ENCODE results near the gene POLR3K. TPM values are rescaled to one million over a fixed set of nuclear protein-coding genes. Genes with fewer than 3 reads are reported as not detected.
A peak's percentile ranks its signal among the peaks of the same experiment; 100 is the strongest.

POLR3K gene
- total RNA-seq, 6 donors from 2014 or later: 4.2 to 15.7 (median 6.6) TPM

DNA sequence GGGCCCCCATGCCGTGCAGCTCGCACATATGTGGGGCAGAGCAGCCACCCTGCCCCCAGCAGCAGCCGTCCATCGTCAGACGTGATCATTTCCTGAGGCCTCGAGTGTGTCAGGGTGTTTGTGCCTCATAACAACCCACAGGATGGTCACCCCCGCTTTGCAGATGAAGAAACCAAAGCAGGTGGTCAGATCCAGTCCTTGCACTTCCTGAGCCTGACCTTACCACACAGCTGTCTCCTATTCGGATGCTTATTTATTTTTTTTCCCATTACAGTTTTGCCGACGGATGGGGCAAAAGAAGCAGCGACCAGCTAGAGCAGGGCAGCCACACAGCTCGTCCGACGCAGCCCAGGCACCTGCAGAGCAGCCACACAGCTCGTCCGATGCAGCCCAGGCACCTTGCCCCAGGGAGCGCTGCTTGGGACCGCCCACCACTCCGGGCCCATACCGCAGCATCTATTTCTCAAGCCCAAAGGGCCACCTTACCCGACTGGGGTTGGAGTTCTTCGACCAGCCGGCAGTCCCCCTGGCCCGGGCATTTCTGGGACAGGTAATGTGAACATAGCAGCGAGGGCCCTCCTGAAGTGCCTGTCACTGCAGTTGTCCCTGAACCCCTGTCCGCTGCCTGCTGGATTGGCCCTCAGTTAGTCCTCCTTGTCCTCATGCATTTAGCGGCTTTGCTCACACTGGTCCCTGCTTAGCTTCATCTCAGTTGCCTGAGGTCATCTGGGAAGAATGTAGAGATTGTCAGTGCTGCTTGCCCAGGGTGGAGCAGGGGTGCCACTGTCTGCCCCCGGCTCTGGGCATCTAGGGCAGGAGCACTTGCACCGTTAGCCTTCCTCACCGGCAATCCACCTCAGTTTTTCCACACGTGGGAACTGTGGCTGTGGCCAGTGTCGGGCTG, 26.0 kb upstream of the POLR3K start:
- Histone ChIP-seq H3K27ac (peak overlapping the region; percentile 89 to 98 (median 96)), H3K27me3 (no peaks in the 10 kb centered on the region), H3K4me1 (peaks cover 51 to 70% (median 56%) of the 10 kb centered on the region in 4 donors), H3K4me3 (peak overlapping the region in 3 of 4 donors; percentile 78 to 97 (median 95)), H3K36me3 (peaks cover 0 to 27% (median 13%) of the 10 kb centered on the region in 4 donors), H3K9me3 (no peaks in the 10 kb centered on the region)
- TF ChIP-seq EP300 (IDR thresholded peaks at IDR 0.05): no peak
- TF ChIP-seq CTCF (IDR thresholded peaks at IDR 0.05): no peak
- no peak for TF ChIP-seq POLR2A (IDR thresholded peaks at IDR 0.05)
- no peak for TF ChIP-seq POLR2AphosphoS5 (IDR thresholded peaks at IDR 0.05)
- peak in 1 of 2 donors; percentile 77 for DNase-seq
- ATAC-seq (ENCODE audit: low FRiP score in 2 of 2): no peak
- 72 to 74% methylated on average over 20 to 31 of the region's 32 CpGs for WGBS, 2 donors

DNA sequence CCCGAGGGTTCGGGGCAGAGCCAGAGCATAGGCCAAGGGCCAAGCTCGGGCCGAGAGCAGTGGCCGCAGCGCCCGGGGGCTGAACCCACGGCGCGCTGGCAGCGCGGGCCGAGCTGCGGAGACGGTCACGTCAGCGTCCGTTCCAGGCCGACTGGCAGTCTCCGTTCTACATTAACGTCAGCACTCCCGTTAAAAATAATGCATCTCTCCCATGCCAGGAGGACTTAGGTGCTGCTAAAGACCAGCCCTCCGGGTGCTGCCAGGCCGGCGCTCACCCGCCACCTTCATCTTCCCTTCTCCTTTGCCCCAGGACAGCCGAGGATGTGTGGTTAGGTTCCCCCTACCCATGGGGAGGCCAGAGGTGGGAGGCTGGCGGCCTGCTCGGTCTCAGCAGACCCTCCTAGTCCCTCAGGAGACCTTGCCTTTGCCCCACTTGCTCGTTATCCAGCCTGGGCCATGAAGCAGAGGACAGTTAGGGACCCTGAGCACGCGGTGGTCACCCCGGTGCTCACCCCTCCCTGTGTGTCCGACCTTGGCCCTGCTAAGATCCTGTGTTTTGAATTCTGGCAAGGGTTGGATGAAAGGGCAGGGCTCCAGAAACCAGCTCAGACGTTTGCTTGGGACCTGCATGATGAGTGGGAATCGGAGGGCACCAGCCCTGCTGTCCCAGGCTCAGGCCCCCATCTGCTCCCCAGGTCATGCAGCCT, 25.2 kb upstream of the POLR3K start:
- no peak for TF ChIP-seq POLR2A (IDR thresholded peaks at IDR 0.05)
- TF ChIP-seq POLR2AphosphoS5 (IDR thresholded peaks at IDR 0.05): no peak
- no peak for TF ChIP-seq EP300 (IDR thresholded peaks at IDR 0.05)
- no peak for TF ChIP-seq CTCF (IDR thresholded peaks at IDR 0.05)
- Histone ChIP-seq H3K27me3 (no peaks in the 10 kb centered on the region), H3K4me1 (peaks cover 44 to 70% (median 56%) of the 10 kb centered on the region in 4 donors), H3K4me3 (peak overlapping the region; percentile 44 to 97 (median 86)), H3K9me3 (no peaks in the 10 kb centered on the region), H3K36me3 (peaks cover 0 to 24% (median 13%) of the 10 kb centered on the region in 4 donors), H3K27ac (peak overlapping the region; percentile 89 to 98 (median 96))
- no peak for DNase-seq
- peak in 1 of 2 donors; percentile 1 for ATAC-seq (ENCODE audit: low FRiP score in 2 of 2)
- WGBS, 2 donors: 1 to 14% methylated on average over 12 to 21 of the region's 36 CpGs

GRCh38 chr16:77807-78443, 24.5 kb upstream of the POLR3K start, which contains the start of gene MPG:
Gene MPG, plus strand, starts transcription at chr16:78225. Its CDS starts 85 bp downstream, at chr16:78310.
- Histone ChIP-seq H3K9me3 (no peaks in the 10 kb centered on the region), H3K4me1 (peaks cover 45 to 70% (median 58%) of the 10 kb centered on the region in 4 donors), H3K27me3 (no peaks in the 10 kb centered on the region), H3K4me3 (peak within 1 kb of the TSS; percentile 72 to 97 (median 86)), H3K27ac (peak within 1 kb of the TSS; percentile 89 to 98 (median 96)), H3K36me3 (peaks cover 0 to 20% (median 11%) of the 10 kb centered on the region in 4 donors)
- peak; percentile 68 to 87 for TF ChIP-seq POLR2AphosphoS5 (IDR thresholded peaks at IDR 0.05)
- TF ChIP-seq EP300 (IDR thresholded peaks at IDR 0.05): no peak
- peak in 3 of 4 donors; percentile 36 to 85 (median 66) for TF ChIP-seq POLR2A (IDR thresholded peaks at IDR 0.05)
- TF ChIP-seq CTCF (IDR thresholded peaks at IDR 0.05): peak in 1 of 6 experiments; percentile 25
- peak; percentile 84 to 98 for DNase-seq
- ATAC-seq (ENCODE audit: low FRiP score in 2 of 2): peak; percentile 69 to 88
- 0% methylated on average over 9 to 28 of the region's 83 CpGs for WGBS, 2 donors

DNA sequence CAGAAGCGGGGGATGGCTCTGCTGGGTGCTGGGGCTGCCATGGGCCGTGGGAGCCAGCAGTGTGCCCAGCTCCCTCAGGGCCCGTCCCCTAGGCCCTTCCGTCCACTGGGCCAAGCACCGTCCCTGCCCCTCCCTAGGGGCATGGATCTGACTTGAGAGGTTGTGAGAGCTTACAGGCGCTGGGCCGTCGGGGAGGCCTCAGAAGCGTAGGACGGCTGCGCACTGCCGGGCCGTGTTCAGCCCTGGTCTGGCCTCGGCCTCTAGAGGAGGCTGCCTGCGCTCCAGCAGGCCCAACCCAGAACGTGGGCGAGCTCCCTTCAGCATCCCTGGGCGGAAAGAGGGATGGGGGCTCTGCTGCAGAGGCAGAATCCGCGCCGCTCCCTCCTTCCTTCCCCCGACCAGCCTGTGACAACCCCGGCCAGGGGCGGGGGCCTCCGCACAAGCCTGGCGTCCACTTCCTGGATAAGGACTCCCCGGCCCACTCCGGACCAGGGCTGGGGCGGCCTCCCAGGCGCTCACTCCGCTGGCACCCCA, 23.9 kb upstream of the POLR3K start:
- H3K36me3 ChIP-seq: peaks cover 0 to 14% (median 10%) of the 10 kb centered on the region in 4 donors
- 11 to 20% methylated on average over 9 to 16 of the region's 31 CpGs for WGBS, 2 donors
- H3K4me1 ChIP-seq: peaks cover 50 to 69% (median 61%) of the 10 kb centered on the region in 4 donors
- H3K27me3 ChIP-seq: no peaks in the 10 kb centered on the region
- peak overlapping the region; percentile 72 to 97 (median 86) for H3K4me3 ChIP-seq
- H3K9me3 ChIP-seq: no peaks in the 10 kb centered on the region
- TF ChIP-seq POLR2A (IDR thresholded peaks at IDR 0.05) (no peak), EP300 (IDR thresholded peaks at IDR 0.05) (no peak), POLR2AphosphoS5 (IDR thresholded peaks at IDR 0.05) (peak in 1 of 2 donors; percentile 37)
- ATAC-seq (ENCODE audit: low FRiP score in 2 of 2) (peak; percentile 46 to 67), DNase-seq (peak; percentile 61 to 91)
- H3K27ac ChIP-seq: peak overlapping the region; percentile 89 to 98 (median 96)

Measured in upper lobe of left lung (tissue), 6 donors.